GM03348 (cell line): ENCODE results near the gene RSPH1.

Experiments
- DNase-seq: peaks from one replicate; pipeline ENCODE4 v3.0.0; 2012; ENCODE audit warnings: low spot score

RSPH1 gene

DNA sequence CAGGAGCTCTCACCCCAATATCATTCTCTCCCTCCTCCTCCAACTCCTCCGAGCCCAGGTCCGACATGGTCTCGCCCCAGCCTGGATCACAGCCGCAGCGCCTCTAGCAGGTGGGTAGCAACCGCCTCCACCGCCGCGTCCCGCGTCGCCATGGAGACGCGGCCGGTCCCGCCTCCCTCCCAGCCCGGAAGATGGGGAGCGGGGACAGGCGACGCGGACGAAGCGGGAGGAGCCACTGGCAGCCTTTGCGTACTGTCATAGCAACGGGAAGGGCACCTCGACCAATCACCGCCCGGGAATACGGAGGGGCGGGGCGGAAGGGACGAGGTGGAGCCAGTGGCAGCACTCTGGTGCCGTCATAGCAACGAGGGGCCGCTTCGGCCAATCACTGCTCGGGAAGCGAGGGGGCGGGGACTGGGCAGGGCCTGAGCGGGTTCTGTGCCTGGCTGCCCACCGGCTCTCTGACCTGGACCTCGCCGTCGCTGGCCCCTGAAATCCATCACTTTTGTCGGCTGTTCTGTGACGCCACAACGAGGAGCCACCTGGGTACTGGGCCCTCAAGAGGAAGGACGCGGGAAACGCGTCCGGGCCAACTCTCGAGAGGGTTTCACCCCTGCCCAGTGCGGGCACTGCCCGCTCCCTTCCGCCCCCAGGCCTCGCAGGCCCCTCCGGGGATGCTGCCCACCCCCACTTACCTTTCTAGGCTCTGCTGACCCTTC, at the start of gene RSPH1:
RSPH1 (minus strand) TSS at position 105 of the 719 bp plus-strand sequence; CDS start at position 67, 38 bp downstream.
- DNase-seq: peak; percentile 99

DNA sequence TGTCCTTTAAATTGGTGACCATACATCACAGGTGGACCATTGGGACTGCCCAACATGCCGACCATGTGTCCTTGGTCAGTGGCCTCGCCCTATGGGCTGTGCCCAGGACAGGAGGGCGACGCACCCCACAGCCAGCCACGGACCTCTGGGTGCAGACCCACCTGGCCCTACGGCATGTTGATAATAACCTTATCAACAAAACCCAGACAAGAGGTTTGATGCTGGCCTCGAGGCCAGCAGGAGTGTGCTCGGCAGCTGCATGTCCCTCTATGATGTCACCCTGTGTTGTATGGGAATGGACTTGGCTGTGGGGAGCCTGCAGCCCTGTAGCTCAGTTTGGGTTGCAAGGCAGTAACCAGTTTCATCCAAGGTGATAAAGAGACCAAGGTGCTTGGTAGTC, 49.7 kb upstream of the RSPH1 start:
- no peak for DNase-seq

DNA sequence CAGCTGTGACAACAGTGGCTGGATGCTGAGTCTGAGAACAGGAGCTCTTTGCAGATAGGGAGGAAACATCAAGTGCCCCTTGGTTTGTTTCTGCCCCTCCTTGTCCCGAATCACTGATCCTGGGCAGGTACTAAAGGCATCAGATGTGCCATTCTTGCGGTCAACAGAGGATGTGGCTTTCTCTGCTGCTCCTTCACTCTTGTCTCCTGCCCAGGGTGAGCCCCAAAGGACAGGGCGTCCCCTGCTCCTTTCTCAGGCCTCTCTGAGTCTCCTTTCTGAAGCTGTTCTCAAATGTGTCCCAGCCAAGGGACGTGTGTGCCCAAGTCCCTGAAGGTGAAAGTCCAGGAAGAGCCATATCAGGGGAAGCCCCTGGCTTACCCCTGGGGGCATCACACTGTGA, 49.3 kb upstream of the RSPH1 start:
- no peak for DNase-seq

DNA sequence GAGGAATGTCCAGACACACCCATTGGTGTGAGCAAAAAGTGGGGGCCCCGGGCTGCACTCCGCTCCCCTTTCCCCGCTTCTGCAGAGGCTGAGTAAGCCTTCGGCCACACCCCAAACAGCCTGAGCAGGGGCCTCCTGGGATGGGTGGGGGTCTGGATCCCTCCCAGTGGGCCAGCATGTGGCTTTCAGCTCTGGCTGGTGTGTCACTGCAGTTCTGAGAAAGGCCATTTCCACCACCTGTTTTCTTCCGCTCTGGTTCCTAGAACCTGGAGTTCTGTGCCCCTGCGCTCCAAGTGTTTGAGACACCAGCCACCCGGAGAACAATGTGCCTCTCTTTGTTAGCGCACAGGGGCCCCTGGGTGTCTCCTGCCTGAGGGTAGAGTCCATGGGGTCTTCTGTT, 48.5 kb upstream of the RSPH1 start:
- no peak for DNase-seq

DNA sequence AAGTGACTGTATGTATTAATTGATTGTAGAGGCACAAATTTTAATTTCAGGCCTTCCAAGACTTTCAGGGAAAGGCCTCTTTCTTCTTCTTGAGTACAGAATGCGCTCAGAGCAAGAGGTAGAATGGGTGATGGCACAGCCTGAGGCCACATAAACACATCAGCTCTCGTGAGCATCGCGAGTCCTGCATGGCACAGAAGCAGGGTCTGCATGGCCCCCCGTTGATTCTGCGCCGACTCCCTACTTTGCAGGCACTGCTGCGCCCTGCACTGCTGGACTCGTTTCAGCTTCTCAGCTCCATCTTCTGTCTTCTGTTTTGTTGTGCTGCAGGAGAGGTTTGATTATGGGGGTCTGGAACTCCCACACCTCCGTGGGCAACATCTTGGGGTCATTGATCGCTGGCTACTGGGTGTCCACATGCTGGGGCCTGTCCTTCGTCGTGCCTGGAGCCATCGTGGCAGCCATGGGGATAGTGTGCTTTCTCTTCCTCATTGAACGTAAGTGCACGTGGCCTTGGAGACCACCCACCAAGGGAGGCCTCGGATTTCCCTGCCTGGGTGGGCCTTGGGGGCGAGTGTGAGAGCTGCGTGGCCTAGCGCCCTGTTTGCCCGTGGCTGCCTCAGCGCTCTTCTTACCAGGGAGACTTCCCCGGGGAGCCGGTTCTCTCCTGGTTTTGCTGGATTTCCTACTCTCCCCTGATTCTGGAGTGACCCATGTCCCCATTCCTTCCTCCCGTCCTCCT, 47.3 kb upstream of the RSPH1 start:
- no peak for DNase-seq

DNA sequence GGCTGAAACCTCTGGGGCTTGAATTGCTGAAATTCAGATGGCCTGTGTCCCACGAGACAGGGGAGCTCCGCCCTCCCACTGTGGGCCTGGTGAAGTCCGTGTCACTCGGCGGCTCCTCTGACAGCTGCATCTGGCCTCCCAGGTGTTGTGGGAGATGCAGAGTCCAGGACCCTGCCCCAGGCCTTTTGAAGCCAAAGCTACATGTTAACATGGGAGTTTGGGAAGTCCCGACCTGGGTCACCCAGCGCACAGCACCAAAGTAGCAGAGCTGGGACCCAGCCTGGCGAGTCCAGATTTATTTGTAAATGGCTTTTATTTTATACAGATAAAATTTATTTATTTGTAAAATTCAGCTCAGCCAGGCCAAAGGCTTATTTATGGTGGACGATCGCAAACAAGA, 46.6 kb upstream of the RSPH1 start:
- no peak for DNase-seq

DNA sequence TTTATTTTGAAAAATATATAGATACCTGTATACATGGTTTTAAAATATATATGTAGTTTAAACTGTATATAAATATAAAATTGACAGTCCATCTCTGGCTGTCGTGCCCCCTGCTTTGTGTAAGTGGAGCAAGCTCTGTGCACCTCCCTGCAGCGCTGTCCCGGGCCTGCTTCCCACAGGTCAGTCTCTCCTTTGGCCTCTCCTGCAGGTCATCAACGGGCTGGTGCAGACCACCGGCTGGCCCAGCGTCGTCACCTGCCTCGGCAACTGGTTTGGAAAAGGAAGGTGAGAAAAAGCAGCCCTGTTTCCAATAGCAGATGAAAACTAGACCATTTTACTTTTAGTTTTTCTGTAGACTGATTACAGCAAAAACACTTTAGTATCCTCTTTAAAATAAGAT, 46.2 kb upstream of the RSPH1 start:
- no peak for DNase-seq

DNA sequence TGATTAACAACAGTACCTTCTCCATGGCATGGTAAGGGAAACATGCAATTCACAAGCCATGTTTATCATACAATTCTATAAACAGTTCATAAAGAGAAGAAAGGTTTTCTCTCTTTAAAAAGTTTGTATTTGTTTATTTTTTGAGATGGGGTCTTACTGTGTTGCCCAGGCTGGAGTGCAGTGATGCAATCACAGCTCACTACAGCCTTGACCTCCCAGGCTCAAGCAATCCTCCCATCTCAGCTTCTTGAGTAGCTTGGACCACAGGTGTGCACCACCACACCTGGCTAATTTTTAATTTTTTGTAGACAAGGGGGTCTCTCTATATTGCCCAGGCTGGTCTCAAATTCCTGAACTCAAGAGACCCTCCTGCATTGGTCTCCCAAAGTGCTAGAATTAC, 45.6 kb upstream of the RSPH1 start:
- DNase-seq: no peak

DNA sequence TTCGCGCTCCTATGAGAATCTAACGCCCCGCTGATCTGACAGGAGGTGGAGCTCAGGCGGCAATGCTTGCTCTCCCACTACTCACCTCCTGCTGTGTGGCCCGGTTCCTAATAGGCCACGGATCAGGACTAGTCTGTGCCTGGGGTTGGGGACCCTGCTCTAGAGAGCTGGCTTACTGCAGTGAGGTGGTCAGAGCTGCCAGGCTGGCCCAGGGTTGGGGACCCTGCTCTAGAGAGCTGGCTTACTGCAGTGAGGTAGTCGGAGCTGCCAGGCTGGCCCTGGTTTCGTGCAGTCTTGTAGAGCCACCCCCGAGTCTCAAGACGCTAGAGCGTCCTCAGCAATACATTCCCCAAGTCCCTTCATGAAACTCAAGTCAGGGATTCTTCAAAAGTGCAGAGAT, 45.1 kb upstream of the RSPH1 start:
- no peak for DNase-seq

DNA sequence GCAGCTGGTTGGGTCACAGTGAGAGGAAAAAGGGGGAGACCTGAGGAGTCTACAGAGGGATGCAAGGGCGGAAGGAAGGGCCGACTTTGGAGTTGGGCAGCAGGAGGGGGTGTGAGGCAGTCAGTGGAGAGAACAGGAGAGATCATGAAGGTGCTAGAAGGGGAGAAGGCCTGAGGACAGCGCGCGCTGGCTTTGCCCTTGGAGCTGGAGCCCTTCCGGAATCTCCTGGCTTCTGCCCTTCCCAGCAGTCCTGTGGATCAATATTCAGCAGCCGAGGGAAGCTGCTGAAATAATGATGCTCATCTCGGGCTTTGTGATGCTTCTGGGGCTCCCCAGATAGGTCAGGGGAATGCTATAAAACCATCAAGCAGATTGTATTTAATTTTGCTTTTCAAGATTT, 44.4 kb upstream of the RSPH1 start:
- no peak for DNase-seq

DNA sequence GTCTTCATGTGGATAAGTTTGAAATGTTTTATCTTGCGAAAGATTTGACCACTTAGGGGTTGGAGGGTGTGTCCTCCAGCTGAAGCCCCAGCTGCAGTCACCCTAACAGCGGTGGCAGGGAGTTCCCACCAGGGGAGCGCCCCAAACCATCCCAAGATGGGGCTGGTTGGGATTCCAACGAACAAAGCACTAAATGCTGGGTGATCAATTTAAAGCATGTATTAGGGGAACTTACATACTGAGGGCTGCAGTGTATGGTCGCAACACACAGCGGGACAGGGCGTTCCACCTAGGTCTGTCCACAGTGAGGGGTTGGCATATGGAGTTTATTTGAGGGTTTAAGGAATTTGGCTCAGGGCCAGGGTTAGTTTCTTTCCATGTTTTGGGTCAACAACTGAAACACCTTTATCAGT, 43.9 kb upstream of the RSPH1 start:
- DNase-seq: no peak

DNA sequence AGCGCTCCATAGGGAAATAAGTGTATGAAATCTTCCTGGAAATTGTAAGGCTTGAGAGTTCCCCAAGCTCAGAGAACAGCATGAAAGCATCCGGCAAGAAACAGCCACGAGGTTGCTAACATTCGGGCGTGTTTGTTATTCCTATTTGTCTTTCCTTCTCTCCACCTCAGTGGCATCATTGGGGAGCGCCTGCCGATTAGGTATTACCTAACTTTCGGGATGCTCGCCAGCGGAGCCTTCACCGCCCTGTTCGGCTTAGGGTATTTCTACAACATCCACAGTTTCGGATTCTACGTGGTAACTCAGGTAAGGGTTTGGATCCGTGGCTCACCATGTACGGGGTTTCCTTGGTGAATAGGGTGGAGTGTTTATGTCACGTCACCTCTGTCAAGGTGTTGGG, 43.3 kb upstream of the RSPH1 start:
- DNase-seq: no peak

DNA sequence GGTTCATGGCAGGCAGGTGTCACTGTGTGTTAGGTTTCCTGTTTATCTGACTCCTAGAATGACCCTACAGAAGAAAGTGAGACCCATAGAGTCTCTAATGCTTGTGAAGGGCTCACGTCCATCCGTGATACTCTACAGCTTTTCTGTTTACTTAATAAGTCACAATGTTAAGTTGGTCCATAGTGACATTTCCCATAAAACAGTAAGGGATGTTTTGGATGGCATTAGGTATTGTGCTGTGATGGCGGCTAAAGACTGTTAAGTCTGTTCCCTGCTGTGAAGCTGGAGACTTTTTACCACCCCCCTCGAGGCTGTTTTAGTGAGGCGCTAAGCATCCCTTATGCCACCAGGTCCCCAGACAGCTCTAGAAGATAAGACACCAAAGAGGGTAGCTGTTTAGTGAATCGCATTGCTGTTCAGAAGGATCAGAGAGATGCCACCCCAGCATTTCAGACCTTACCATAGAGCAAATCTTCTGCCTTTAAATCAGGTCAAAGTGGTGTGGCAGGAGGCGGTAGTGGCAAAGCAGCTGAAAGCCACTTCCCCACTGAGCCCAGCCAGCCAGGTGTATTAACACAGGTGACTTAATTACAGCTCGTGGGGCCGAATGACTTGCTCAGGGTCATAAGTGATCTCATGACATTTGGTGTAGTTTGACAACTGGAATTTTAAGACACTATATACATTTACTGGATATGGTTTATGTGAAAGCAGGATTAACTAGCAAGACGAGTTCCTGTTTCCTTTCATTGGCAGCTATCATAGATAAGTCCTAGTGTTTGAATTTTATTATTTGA, 42.7 kb upstream of the RSPH1 start:
- no peak for DNase-seq

DNA sequence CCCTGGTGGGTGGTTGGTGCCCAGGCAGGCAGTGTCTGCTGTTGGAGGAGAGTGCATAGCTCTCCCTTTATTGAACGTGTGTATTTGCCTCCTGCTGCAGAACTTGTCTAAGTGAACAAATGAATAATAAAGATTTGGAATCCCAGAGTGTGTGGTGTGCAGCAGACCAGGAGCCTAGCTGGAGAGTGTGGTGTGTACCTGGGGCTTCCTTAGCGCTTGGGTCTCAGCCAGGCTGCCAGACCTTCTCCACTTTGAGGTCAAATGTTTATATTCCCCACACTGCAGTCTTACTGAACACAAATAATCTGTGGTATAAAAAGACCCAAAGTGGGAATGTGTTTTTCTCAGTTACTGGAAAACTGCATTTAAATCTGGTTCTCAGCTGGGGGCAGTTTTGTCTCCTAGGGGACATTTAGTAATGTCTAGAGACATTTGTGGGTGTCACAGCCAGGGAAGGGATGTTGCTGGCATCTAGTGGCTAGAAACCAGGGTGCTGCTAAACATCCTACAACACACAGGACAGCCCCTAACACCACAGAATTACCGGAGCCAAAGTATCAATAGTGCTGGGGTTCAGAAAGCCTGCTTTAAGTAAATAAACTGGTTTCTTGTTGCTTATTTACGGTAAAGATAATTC, 41.2 kb upstream of the RSPH1 start:
- DNase-seq: no peak

DNA sequence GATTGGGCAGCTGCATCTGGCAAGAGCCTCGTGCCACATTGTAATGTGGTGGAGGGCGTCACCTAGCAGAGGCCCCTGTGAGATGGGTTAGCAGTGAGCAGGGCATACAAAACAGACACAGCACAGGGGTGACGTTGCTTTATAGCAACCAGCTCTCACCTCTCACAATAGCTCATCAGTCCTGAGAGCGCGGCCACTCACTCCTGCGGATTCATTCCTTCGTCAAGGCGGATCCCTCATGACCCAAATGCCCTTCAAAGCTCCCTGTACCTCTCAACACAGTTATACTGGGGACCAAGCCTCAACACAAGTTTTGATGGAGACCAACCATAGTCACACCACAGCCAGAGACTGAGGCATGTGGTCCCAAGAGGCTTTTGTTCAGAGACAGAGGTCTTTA, 40.6 kb upstream of the RSPH1 start:
- no peak for DNase-seq

DNA sequence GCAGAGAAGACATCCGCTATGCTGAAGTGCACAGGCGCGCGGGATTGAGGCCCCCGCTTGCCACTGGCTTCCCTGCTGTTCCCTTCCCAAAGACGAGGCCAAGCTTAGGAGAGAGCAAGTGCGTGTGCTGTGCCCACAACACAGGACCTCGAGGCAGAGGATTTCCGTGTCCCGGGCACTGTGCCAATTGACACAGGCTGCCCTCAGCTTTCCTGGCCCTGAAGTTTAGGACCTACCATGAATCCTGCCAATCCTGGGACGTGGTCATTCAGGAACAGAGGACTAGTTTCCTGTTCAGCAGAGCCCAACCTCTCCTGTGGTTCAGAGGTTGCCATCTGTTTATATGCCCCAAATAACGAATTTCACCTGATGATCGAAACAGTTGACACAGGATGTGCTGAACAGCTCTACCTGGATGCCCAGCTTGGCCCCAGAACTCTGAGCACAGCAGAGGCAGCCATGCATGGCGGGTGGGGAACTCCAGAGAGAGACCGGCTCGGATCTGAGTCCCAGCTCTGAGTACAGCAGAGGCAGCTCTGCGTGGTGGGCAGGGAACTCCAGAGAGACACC, 39.7 kb upstream of the RSPH1 start:
- DNase-seq: no peak

DNA sequence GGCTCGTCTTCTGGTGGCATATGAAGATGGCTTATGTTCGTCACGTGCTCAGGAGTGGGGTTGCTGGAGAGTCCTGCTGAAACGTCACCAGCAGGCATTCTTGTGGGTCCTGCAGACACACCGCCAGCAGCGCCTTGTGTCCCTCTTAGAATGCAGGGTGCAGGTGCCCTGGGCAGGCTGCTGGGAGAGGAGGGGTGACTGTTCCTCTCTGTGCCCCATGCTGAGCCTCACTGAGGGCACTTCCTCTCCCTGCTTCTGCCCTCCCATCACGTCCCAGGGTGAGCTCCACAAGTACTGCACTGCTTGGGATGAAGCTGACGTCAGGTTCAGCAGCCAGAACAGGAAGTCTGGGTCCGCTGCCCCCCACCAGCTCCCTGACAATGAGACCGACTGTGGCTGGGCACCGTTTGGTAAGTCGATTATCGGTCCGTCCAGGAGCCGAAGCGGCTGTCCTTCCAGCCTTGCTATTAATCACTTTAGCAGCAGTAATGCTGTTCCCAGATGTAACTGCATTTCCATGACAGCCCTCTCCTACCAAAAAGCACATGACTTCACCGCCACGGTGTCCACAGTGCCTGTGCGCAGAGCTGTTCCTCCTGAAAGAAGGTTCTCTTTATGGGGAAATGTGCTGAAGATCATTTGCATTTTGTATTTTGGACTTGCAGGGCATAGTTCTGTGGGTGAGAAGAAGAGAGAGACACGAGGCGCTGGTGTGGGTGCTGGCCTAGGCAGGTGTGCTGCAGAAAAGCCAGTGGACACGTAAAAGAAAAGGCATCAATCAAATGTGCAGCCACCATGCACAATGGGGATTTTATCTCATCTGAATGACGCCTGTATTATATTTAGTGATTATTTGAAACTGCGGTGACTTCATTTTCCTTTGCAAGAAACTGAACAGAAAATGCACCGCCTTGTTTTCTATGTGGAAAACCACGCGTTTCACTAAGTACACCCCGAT, 38.7 kb upstream of the RSPH1 start:
- no peak for DNase-seq

DNA sequence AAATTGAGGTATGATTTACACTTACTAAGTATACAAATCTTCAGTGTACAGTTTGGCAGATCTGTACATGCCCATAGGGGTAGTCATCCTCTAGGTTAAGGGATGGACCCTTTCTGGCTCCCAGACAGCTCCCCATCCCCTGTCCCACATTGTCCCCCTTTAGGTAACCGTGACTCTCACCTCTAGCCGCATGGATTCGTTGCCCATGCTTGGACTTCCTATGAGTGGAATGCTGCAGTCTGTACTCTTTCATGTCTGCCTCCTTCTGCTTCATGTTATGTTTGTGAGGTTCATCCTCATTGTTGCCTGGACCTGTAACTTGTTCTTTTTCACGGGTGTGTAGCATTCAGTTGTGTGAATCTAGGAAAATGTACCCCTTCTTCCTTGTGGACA, 37.9 kb upstream of the RSPH1 start:
- no peak for DNase-seq

DNA sequence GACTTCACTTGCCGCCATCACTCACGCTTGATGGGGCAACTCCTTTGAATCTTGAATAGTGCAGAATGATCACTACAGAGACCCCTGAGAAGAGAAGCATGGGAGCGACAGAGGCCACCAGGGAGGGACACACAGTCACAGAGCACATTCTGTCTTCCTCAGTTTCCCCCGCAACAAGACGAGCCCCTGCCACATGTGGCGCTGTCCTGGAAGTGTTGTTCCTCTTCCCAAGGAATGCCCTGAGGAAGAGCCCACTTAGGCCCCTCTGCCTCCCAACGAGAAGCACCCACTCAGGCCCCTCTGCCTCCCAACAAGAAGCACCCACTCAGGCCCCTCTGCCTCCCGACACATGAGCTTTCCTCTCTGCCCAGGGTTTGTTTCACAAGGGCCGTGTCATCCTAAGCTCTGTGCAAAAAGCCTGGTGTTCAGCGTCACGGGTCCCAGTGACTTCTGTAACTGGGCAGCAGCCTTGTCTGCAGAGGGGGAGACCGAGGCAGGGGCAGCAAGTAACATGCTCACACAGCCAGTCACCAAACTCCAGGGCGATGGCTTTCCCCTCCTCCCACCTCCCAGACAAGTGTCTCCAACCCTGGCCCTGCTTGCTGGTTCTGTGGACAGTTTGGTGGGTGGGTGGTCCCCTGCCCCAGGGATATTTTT, 37.4 kb upstream of the RSPH1 start:
- no peak for DNase-seq

DNA sequence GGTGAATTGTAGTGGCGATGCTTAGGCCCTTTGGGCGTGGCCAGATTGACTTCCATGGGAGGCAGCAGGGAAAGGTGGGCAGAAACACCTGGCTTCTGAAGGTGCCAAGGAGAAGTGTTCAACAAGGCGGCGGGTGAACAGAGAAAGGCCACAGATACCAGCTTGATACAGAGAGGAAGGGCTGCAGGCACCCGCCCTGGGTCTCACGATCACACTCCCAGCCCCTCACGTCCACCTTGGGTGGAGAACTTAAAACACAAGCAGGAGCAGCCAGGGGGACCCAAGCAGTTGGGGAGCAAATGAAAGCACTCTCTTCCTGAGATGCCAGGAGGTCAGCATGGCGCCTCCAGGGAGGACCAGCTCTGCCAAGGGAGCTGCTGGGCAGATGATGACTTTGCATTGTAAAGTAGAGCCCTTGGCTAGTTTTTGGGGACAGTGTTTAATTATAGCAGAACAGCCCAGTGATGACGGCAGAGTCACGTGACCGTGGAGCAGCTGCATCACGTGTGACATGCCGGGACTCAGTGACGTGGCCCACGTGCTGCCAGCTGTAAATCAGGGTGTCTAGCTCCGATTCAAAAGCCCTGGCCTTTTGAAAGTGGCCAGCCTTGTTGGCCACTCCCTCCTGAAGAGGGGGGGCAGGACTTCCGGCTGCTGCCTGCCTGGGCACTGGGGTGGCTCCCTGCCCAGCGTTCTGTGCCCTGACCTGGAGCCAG, 36.6 kb upstream of the RSPH1 start:
- no peak for DNase-seq
